Astrocyte of the cerebellum (primary cell): ENCODE results near the gene ANKRD35.

Experiments
- DNase-seq: peaks from one replicate; pipeline ENCODE4 v3.0.0-alpha.2; 2011; ENCODE audit warnings: low read depth
- H3K4me3 ChIP-seq: 2 replicates; pipeline ENCODE4 v1.5.1; 2011; ENCODE audit warnings: mild to moderate bottlenecking, low read depth, low read length, moderate library complexity
- CTCF ChIP-seq: IDR thresholded peaks from 2 replicates; pipeline ENCODE4 v1.5.1; 2012; ENCODE audit warnings: low read length, low read depth, moderate library complexity, mild to moderate bottlenecking; ENCODE audit errors: missing control alignments
- in situ Hi-C: cut with HindIII; loops from 2 replicates; pipeline ENCODE4 v1.10.0; 2017; ENCODE audit warnings: low sequenced_read_pairs

Gene ANKRD35

DNA sequence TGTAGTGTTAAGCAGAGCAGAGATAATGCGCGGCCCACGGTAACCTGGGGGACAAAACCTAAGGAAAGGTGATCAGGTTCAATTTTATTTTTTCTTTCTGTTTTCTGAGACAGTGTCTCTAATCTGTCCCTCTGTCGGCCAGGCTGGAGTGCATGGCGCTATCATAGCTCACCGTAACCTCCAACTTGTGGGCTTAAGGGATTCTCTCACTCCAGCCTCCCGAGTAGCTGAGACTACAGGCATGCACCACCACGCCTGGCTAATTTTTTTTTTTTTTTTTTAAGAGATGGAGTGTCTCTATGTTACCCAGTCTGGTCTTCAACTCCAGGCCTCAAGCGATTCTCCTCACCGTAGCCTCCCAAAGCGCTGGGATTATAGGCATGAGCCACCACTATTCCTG, 724 bp upstream of the ANKRD35 start:
- H3K4me3 ChIP-seq: peak overlapping the region; percentile 63
- no peak for DNase-seq
- no peak for TF ChIP-seq CTCF
- in situ Hi-C loops: no loop called here

GRCh38 chr1:145884675-145885074, 991 bp downstream of the ANKRD35 start:
- no peak overlapping the region for H3K4me3 ChIP-seq
- no peak for DNase-seq
- in situ Hi-C loops: no loop called here
- TF ChIP-seq CTCF: no peak

- in situ Hi-C loops: no loop called here
- no peak for TF ChIP-seq CTCF
- no peak for DNase-seq
- H3K4me3 ChIP-seq: no peak overlapping the region
Measured at GRCh38 chr1:145879775-145880174, 5.9 kb downstream of the ANKRD35 start.

DNA sequence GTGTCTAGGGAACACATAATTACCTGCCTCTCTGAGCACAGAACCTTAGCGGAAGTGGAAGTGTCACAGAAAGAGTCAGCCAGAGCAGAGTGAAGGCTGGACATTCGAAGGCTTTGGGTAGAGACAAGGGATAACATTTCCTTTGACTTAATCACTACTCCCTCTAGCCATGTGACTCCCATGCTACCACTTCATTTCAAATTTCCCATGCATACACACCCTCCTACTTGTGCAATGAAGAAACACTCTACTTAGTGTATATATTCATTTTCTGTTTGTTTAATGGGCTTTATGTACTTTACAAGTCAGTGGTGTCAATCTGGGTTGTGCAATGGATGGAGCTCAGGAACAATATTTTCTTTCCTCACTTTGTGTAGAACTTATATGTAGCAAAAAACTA, 6.9 kb downstream of the ANKRD35 start:
- no peak overlapping the region for H3K4me3 ChIP-seq
- DNase-seq: no peak
- in situ Hi-C loops: no loop called here
- no peak for TF ChIP-seq CTCF

GRCh38 chr1:145877923-145878486, 7.7 kb downstream of the ANKRD35 start:
- DNase-seq: no peak
- in situ Hi-C loops: no loop called here
- H3K4me3 ChIP-seq: no peak overlapping the region
- no peak for TF ChIP-seq CTCF

DNA sequence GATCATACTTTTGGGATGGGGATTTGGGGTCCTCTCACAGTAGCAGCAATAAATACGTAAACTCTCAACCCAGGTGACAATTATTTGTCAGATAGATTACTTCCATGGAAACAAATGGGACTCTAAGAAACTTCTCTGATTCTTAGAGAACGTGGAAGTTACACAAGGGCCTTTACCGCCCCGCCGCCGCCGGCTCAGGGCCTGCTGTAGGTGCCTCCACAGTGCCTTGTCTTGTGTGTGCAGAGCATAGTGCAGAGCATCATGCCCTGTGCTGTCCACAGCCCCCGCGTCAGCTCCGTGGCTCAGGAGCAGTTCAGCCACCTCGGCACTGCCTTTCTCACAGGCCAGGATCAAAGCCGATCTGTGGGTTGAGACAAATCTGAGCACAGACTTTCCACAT, 11.0 kb downstream of the ANKRD35 start:
- no peak for TF ChIP-seq CTCF
- DNase-seq: no peak
- in situ Hi-C loops: no loop called here
- no peak overlapping the region for H3K4me3 ChIP-seq
